GM18499 (cell line): ENCODE results near the gene ABHD4.

Experiments
- ATAC-seq: cut with Tn5 transposase; IDR thresholded peaks from one replicate; pipeline ENCODE4 v1.9.1; 2021; ENCODE audit warnings: moderate number of reproducible peaks; ENCODE audit not compliant: insufficient read depth, unreplicated experiment

The ABHD4 gene

DNA sequence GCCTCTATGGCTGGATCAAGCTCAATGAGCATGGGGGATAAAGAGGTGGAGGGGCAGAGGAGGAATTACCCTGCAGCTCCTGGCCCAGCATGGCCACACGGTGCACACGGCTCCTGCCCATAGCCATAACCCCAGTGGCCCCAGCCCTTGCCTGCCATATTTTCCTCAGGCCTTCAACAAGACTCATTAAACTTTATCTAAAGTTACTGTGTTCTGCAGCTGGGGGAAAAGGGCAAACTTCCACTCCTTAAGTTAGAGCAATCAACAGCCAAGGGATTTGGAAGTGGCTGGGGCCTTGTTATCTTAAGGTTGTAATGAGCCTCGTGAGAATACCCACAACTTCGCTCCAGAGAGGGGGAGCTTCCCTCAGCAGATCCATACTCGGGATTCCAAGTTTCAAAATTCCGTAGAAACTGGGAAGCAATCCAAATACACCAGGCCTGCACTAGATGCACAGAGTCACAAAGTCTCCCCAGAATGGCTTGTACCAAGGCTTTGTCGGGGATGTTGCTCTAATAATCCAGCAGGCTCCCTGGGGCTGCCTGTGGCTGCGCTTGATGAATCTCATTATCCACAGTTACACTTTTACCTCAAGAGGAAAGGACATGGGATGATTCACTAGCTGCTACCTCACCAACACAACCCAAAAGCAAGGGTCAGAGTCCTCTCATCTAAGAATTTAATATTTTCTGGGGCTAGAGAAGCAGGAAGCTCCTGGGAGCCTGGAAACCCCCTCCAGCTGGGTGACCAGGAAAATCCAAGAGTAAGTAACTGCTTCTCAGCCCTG lies 59.0 kb downstream of the ABHD4 start:
- ATAC-seq, result no peak

DNA sequence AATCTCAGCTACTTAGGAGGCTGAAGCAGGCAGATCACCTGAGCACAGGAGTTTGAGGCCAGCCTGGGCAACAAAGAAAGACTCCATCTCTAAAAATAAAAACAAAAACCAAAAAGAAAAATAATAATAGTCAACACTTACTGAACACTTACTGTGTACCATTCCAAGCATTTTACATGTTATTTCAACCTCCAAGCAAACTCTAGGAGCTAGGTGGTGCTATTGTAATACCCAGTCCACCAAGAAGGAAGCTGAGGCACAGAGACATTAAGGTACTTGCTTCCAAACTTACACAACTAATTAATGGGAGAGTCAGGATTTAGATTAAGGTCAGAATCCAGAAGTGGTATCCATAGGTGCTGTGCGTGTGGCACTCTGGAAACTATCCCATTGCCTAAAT lies 59.8 kb downstream of the ABHD4 start:
- no peak for ATAC-seq

DNA sequence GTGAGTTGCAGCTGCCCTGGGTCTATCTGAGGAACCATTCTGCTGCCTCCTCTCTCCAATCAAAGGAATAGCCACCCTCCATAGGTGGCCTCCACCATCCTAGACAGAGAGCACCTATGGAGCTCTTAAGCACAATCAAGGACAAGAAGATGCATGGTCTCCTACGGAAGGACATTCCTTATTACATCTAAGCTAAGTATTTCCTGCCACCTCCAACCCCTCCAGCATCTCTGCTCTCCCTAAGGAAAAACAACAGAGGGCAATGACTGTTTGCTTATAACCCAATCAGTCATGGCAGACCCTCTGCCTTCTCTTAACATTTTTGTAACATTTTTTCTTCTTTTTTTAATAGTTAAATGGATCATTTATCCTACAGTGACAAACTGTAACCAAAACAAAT lies 60.8 kb downstream of the ABHD4 start:
- no peak for ATAC-seq

DNA sequence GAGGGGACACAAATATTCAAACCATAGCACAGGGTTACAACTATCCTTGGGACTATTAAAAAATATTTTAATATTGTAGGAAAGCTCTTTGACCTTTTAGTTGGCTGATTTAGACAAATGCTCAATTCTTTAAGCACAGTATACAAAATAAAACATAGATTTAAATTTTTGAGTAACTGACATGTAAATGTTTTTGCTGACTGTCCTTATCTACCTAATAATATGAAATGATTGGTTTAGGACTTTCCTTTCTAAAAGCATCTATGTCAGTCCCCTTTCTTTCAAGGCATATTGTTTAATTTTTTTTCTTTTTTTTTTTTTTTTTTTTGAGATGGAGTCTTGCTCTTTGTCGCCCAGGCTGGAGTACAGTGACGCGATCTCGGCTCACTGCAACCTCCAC lies 62.6 kb downstream of the ABHD4 start:
- ATAC-seq, result no peak
